DOHH2 (cell line): ENCODE results near the gene VTI1A.

Experiments used
- H3F3A ChIP-seq: fragments of 200-600 bp; sonication (generic), shearing (Covaris generic); 2 replicates; pipeline ENCODE4 v1.6.0; 2016; ENCODE audit warnings: antibody characterized with exemption, mild to moderate bottlenecking; ENCODE audit not compliant: control insufficient read depth, insufficient read depth
- H3K27ac ChIP-seq: fragments of 200-600 bp; sonication (generic); 2 replicates; pipeline ENCODE4 v1.5.1; 2014; ENCODE audit warnings: low read depth, mild to moderate bottlenecking, low read length, moderate library complexity
- H3K27me3 ChIP-seq: fragments of 200-600 bp; sonication (generic); 2 replicates; pipeline ENCODE4 v1.6.1; 2014; ENCODE audit warnings: mild to moderate bottlenecking, low read length, mixed read lengths; ENCODE audit not compliant: control insufficient read depth
- H3K36me3 ChIP-seq: fragments of 200-600 bp; sonication (generic); 2 replicates; pipeline ENCODE4 v1.6.1; 2014; ENCODE audit warnings: mild to moderate bottlenecking, low read length, moderate library complexity, mixed read lengths; ENCODE audit not compliant: control insufficient read depth
- H3K4me1 ChIP-seq: fragments of 200-600 bp; sonication (generic); 2 replicates; pipeline ENCODE4 v1.6.1; 2014; ENCODE audit warnings: mild to moderate bottlenecking, low read length, mixed read lengths; ENCODE audit not compliant: control insufficient read depth
- H3K4me2 ChIP-seq: fragments of 200-600 bp; sonication (generic); 2 replicates; pipeline ENCODE4 v1.6.0; 2014; ENCODE audit warnings: mild to moderate bottlenecking, low read length, moderate library complexity
- H3K4me3 ChIP-seq: fragments of 200-600 bp; sonication (generic); 2 replicates; pipeline ENCODE4 v1.5.1; 2014; ENCODE audit warnings: mild to moderate bottlenecking, low read length, mixed read lengths
- H3K79me2 ChIP-seq: fragments of 200-600 bp; sonication (generic); 2 replicates; pipeline ENCODE4 v1.6.1; 2014; ENCODE audit warnings: mild to moderate bottlenecking, low read length, mixed read lengths; ENCODE audit not compliant: control insufficient read depth
- H3K9me2 ChIP-seq: fragments of 200-600 bp; sonication (generic); replicated peaks from 2 replicates; pipeline ENCODE4 v1.6.1; 2014; ENCODE audit warnings: mild to moderate bottlenecking, low read length, mixed read lengths; ENCODE audit not compliant: control insufficient read depth
- H3K9me3 ChIP-seq: fragments of 200-600 bp; sonication (generic); 2 replicates; pipeline ENCODE4 v1.6.1; 2014; ENCODE audit warnings: antibody characterized with exemption, low read length, mixed read lengths; ENCODE audit not compliant: control insufficient read depth, insufficient read depth
- H4K20me1 ChIP-seq: fragments of 200-600 bp; sonication (generic); 2 replicates; pipeline ENCODE4 v1.6.0; 2014; ENCODE audit warnings: low read depth, mild to moderate bottlenecking, antibody characterized with exemption, low read length, moderate library complexity; ENCODE audit not compliant: control insufficient read depth, insufficient read depth
- EZH2phosphoT487 ChIP-seq: fragments of 200-600 bp; sonication (generic); IDR thresholded peaks from 2 replicates; pipeline ENCODE4 v1.6.1; 2017; ENCODE audit warnings: borderline replicate concordance, mild to moderate bottlenecking, antibody characterized with exemption, low read length, moderate library complexity, mixed read lengths
- TF ChIP-seq, protein P1 (sequence below): fragments of 200-600 bp; sonication (generic); IDR thresholded peaks from one replicate; pipeline ENCODE4 v1.5.1; 2014; ENCODE audit warnings: antibody characterized with exemption, mild to moderate bottlenecking, low read depth, low read length; ENCODE audit not compliant: poor library complexity, severe bottlenecking

Gene VTI1A

DNA sequence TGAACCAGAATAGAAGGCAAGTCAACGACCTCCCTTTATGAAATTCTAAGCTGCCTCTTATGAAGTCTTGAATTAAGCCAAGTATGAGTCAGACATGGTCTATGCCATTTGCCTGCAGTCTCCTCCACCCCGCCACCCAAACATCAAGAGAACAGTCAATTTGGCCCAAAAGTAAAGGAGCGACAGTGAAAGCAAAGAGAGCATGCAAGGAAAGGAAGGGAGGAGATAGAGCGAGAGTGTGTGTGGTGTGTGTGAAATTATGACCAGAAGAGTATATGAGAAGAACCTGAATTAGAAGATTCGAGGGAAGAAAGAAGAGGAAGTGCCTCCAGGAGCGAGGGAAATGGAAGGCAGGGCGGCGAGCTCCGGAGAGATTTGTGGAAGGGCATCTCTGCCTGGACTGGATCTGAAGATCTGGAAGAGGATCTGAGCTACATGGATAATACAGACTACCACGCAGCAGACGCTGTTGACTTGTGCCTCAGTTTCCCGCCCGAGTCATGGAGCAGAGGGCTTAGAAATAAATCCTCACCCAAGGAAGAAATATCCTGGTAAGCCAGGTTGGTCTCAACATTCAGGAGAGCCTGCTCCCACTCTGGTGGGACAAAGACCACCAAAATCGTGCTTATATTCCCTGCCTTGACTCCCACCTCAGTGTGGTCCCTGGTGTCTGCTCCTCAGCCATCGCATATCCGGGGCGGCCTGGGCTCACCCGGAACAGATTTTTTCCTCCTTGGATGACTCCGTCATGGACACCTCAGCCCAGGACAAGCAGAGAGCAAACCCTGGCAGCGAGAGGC lies 760 bp upstream of the VTI1A start:
- H3K9me2 ChIP-seq = no peaks in the 10 kb centered on the region
- H3K9me3 ChIP-seq = no peaks in the 10 kb centered on the region
- peak overlapping the region; percentile 68 for H3K27ac ChIP-seq
- peaks cover 17% of the 10 kb centered on the region; the same call in 1 of the 2 replicates for H4K20me1 ChIP-seq
- peaks cover 81% of the 10 kb centered on the region for H3K79me2 ChIP-seq
- H3K4me3 ChIP-seq = peak overlapping the region; percentile 90
- no peaks in the 10 kb centered on the region for H3F3A ChIP-seq
- no peak for TF ChIP-seq EZH2phosphoT487
- TF ChIP-seq, protein P1, sequence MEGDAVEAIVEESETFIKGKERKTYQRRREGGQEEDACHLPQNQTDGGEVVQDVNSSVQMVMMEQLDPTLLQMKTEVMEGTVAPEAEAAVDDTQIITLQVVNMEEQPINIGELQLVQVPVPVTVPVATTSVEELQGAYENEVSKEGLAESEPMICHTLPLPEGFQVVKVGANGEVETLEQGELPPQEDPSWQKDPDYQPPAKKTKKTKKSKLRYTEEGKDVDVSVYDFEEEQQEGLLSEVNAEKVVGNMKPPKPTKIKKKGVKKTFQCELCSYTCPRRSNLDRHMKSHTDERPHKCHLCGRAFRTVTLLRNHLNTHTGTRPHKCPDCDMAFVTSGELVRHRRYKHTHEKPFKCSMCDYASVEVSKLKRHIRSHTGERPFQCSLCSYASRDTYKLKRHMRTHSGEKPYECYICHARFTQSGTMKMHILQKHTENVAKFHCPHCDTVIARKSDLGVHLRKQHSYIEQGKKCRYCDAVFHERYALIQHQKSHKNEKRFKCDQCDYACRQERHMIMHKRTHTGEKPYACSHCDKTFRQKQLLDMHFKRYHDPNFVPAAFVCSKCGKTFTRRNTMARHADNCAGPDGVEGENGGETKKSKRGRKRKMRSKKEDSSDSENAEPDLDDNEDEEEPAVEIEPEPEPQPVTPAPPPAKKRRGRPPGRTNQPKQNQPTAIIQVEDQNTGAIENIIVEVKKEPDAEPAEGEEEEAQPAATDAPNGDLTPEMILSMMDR = no peak
- peaks cover 69% of the 10 kb centered on the region for H3K36me3 ChIP-seq
- H3K4me2 ChIP-seq = peak overlapping the region; percentile 92
- no peaks in the 10 kb centered on the region for H3K27me3 ChIP-seq
- H3K4me1 ChIP-seq = peaks cover 37% of the 10 kb centered on the region

DNA sequence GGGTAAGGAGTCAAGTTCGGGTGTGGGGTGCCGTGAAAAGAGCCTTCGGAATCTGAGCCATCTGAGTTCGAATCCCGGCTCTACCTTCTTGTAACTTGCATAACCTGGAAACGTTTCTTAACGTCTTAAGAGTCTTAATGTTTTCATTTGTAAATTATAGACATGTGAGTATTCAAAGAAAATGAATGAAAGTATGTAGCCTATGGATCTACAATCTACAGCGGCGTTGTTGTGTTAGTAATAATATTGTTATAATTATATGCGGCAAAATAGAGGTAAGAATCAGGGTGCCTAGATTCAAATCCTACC lies 559 bp downstream of the VTI1A start:
- Histone ChIP-seq H4K20me1 (peaks cover 17% of the 10 kb centered on the region; the same call in 1 of the 2 replicates), H3K4me1 (peaks cover 37% of the 10 kb centered on the region), H3K9me2 (no peaks in the 10 kb centered on the region), H3K79me2 (peaks cover 89% of the 10 kb centered on the region), H3F3A (no peaks in the 10 kb centered on the region), H3K4me3 (peak overlapping the region; percentile 90), H3K9me3 (no peaks in the 10 kb centered on the region), H3K27ac (no peak overlapping the region), H3K4me2 (peak overlapping the region; percentile 92), H3K27me3 (no peaks in the 10 kb centered on the region), H3K36me3 (peaks cover 60% of the 10 kb centered on the region)
- TF ChIP-seq EZH2phosphoT487 = no peak
- TF ChIP-seq, protein P1 = no peak

DNA sequence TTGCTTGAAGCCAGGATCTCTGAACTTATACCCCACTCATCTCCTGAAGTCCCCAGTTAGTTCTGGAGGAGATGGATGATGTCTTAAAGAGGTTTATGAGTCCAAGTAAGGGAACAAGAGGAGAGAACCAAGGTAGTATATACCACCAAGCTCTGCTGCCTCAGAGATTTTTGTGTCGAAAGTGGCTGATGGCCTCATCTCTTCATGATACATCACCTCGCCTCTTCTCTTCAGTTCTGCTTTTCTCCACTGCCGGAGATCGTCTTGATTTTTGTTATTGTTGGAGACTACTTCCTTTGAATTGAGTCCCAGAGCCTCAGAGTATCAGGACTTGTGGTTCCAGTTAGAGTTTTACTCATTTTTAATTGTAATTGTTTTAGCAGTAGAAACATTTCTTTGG lies 1.9 kb downstream of the VTI1A start:
- TF ChIP-seq, protein P1 = no peak
- no peak for TF ChIP-seq EZH2phosphoT487
- Histone ChIP-seq H4K20me1 (peaks cover 17% of the 10 kb centered on the region; the same call in 1 of the 2 replicates), H3K27me3 (no peaks in the 10 kb centered on the region), H3F3A (no peaks in the 10 kb centered on the region), H3K4me3 (no peak overlapping the region), H3K9me3 (no peaks in the 10 kb centered on the region), H3K79me2 (peaks cover 90% of the 10 kb centered on the region), H3K4me2 (peak overlapping the region; percentile 92), H3K9me2 (no peaks in the 10 kb centered on the region), H3K27ac (no peak overlapping the region), H3K4me1 (peaks cover 30% of the 10 kb centered on the region), H3K36me3 (peaks cover 47% of the 10 kb centered on the region)
